NCI-H226 (cell line): Measurements from ENCODE around the gene IL1RAPL1.
A peak's percentile ranks its signal among the peaks of the same experiment; 100 is the strongest.
"Not testable (repeated sequence)": the region's sequence is repeated elsewhere in the genome, so short reads cannot be mapped to it uniquely, and the experiment has no call there.

Experiments
- DNase-seq: peaks from one replicate; pipeline ENCODE4 v3.0.0-alpha.2; 2015

The IL1RAPL1 gene

DNA sequence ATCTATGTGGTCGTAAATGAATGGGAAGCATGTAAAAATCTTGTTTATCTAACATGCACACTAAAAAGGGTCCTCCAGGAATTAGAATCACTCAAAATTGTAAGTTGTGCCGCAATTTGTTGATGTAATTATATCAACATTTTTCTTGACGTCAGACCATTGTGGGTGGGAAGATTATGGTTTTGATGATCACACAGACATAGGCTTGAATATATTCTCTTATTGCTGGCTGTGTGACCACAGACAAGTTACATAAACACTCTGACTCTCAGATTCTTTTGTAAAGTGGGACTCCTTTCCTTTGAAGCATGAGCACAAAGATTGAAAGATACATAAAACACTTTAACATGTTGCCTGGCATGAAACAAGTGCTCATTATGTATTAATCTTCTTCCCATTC lies 51.5 kb downstream of the IL1RAPL1 start:
- no peak for DNase-seq

GRCh38 chrX:28639451-28639850 lies 52.2 kb downstream of the IL1RAPL1 start:
- peak; percentile 41 for DNase-seq

DNA sequence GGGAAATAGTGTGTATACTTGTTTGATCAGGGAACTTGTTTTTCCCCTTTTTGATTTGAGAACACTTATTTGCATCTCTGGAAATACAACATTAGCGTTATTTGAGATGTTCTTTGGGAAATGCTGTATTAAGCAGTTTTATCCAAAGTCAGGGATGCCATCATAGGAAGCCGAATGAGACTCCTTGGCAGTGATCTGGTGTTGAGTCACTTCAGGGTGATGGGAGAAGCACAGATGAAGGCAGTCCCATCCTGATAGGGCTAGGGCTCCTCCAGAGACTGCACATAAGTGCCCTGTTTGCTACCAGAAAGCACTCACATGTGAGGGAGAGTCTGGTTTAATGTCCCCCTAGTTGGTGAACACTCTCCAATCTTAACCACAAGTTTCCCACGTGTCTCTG lies 62.3 kb downstream of the IL1RAPL1 start:
- no peak for DNase-seq

DNA sequence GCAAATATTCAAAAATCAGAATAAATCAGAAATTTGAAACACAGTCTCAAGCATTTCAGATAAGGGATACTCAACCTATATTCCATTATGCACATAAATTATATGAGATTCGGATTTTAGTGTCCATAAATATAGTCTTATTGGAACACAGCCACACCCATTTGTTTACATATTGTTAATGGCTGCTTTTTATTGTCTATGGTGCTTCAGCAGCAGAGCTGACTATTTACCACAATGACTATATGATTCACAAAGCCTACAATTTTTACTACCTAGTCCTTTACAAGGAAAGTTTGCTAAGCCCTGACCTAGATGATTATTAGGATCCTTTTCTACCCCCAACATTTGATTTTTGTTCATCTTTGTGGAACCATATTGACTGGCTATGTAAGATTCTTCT lies 63.9 kb downstream of the IL1RAPL1 start:
- DNase-seq, result no peak

- no peak for DNase-seq
Measured at GRCh38 chrX:28659269-28659668, 72.0 kb downstream of the IL1RAPL1 start.

GRCh38 chrX:28665778-28666177 lies 78.5 kb downstream of the IL1RAPL1 start:
- no peak for DNase-seq

GRCh38 chrX:28668303-28668702 lies 81.1 kb downstream of the IL1RAPL1 start:
- no peak for DNase-seq

- DNase-seq, result no peak
Measured at GRCh38 chrX:28668957-28669356, 81.7 kb downstream of the IL1RAPL1 start.

DNA sequence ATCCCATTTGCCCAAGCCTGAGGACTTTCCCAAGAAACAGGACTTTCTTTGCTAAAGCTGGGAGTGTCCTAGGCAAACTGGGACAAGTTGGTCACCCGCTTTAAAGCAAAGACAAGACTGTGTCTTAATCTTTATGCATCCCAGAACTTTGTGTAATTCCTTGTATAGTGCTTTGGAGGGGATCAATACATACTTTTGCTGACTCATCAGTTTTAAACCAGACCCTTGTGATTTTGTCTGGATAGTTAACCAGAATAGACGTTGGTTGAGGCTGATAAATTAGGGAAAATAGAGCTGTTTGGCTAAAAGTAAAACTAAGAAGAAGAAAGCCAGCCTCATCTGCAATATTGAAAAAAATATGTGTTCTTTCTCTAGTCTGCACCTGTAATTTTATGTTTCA lies 82.8 kb downstream of the IL1RAPL1 start:
- DNase-seq, result no peak

DNA sequence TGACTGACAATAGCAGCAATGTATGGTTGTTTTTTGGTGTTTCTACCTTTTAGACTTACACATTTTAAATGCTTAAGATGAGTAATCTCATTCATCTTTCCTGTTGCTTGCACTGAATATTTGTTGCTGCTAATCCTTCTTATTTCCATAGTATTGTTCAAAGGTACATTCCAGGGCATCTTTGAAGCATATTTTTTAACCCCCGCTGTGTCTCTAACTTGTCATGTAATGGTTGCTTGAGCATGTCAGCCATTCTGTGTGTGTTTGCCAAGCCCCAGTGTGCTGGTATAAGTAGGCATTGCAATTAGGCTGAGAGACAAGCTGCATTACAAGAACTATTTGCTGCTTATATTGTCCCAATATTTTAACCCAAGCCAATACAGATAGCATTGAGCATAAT lies 87.9 kb downstream of the IL1RAPL1 start:
- no peak for DNase-seq

- peak; percentile 2 for DNase-seq
Measured at GRCh38 chrX:28693101-28693500, 105.9 kb downstream of the IL1RAPL1 start.

GRCh38 chrX:28697732-28698131 lies 110.5 kb downstream of the IL1RAPL1 start:
- DNase-seq, result no peak

DNA sequence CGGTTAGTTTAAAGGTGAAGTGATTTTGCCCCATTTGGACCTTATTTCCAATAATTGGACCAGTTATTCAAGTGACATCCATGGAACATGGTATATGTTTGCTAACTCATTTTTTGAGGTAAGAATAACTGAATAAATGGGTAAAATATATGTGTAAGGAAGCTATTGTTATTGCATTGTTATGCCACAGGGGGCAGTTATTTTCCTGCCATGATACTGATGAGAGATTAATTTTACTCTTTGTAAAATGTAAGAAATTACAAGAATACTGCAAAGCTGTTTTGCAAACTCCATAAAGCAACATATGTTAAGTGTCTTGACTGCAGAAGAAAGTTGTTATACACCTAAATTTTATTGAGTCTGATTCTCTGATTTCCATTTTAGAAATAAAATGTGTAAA lies 114.0 kb downstream of the IL1RAPL1 start:
- DNase-seq, result no peak

GRCh38 chrX:28706964-28707363 lies 119.7 kb downstream of the IL1RAPL1 start:
- DNase-seq, result no peak

- no peak for DNase-seq
Measured at GRCh38 chrX:28709421-28709820, 122.2 kb downstream of the IL1RAPL1 start.

DNA sequence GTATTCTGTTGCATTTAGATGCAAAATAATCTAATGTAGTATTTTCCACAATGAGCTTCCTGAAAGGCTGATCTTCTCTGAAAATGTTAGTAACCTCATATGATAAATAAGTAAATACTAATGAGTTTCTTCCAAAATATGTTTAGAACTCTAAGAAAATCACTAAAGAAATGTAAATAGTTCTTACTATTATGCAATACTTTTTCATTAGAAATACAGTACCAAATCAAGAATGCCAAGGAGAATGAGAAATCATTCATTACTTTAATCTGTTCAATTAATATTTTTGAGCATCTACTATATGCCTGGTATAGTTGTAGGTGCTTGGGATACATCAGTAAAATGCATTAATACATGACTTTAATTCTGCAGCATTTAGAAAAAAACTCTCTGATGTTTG lies 130.6 kb downstream of the IL1RAPL1 start:
- no peak for DNase-seq

DNA sequence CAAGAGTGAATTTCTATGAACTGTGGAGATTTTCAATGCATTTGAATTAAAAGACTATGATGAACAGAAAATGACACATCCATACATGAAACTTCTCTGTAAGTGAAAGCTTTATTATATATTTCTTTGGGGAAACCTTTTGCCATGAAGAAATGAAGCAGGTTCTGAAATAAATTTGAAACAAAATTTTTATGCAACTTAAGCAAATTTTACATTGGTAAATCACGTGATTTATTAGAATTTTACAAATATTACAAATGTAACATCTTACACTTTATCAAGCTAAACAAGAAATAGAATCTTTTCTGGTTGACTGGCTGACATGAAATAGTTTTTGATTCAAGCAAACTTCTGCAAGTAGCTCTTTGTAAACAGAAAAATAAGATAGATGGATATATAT lies 131.2 kb downstream of the IL1RAPL1 start:
- no peak for DNase-seq

- DNase-seq, result no peak
Measured at GRCh38 chrX:28719620-28720019, 132.4 kb downstream of the IL1RAPL1 start.

DNA sequence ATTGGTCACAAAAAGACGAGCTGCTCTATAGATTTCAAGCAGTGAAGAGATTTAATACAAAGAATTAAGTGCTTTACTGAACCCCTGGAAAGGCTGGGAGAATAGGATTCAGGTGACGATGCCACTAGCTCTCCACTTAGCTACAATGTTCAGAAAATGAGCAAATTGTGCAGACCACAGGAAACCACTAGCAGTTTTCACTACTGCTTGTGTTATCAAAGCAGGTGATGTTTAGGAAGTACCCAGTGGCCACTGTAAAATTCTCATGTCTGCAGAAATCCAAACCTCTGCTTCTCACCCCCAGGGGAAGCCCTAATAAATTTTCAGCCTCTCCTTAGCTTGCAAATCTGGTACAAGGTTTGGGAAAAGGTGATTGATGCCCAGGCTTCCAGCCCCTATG lies 165.1 kb downstream of the IL1RAPL1 start:
- no peak for DNase-seq

DNA sequence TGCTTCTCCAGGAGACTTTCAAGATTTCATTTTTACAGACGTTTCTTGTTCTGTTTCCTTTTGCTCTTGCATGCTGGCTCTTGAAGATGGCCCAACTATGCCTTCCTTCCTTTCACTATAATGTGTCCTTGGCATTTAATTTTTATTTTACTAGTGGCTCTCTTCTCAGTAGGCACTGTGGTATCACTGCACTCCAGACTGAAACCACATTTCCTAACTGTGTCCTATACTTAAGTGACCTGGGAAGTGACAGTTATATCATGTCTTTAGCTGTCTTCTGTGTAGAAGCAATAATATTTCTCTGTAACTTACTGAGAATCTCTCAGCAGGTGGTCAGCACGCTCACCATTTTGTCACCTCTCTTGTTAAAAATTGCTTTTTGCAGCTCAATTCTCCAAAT lies 168.9 kb downstream of the IL1RAPL1 start:
- DNase-seq, result no peak

- no peak for DNase-seq
Measured at GRCh38 chrX:28756647-28757046, 169.4 kb downstream of the IL1RAPL1 start.

DNA sequence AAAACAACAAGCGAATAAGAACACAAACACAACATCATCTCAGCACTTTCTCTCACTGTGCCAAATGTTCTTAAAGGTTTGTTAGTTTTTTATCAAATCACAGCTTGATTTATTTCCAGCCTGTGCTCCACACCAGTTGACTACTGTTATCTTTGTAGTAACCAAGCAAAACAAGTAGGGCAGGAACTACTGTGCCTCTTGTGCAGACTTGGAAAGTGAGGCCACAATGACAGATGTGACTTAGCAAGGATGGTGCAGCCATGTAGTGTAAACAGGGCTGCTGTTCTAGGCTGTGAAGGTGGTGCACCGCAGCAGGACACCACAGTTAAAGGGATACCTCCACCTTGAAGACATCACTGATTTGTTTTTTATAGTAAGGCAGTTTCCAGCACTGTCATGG lies 170.0 kb downstream of the IL1RAPL1 start:
- no peak for DNase-seq

GRCh38 chrX:28766561-28766960 lies 179.3 kb downstream of the IL1RAPL1 start:
- DNase-seq, result not testable (repeated sequence)

DNA sequence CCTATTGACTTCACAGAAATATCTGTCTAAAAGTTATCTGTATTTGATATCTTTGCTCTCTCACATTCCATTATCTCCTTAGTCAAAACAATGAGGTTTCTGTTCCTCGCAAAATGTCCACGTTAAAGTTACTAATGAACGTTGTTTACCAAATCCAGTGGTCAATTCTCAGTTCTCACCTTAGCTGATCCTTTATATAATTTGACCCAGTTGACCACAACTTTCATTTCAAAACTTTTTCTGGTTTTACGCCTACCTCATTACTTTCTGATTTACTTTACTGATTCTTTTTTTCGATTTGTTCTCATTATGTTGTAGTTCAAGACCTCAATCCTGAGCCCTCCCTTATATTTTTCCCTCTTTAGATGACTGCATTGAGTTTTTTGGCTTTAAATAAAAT lies 186.6 kb downstream of the IL1RAPL1 start:
- no peak for DNase-seq

DNA sequence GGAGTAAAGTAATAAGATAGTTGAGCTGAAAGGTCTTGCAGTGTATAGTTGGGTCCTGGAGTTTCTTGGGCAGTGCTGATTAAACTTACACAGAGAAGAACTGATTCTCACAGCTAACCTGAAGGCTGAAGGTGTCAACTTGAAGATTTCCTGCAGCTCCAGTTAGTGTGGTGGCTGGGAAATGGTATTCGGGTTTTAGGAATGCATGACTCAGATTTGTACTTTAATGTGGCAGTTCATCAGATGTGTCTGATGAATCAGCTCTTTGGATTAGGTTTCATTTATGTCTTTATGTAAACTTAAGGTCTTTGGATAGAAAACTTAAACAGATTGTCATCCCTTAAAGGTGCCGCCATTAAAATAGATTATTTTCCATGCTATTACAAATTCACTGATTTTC lies 200.0 kb downstream of the IL1RAPL1 start:
- DNase-seq, result peak; percentile 55

DNA sequence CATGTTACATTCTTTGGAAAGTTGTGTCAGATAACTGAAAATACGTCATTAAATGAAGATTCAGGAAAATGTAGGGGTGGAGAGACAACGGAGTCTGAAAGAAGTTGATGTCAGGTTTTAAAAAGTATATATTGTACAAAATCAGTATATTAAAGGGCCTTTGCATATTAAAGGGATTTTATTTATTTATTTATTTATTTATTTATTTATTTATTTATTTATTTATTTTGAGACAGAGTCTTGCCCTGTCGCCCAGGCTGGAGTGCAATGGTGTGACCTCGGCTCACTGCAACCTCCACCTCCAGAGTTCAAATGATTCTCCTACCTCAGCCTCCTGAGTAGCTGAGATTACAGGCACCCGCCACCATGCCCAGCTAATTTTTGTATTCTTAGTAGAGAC lies 213.4 kb downstream of the IL1RAPL1 start:
- not testable (repeated sequence) for DNase-seq
